Measurements from ENCODE around the gene NAP1L1.

DNA sequence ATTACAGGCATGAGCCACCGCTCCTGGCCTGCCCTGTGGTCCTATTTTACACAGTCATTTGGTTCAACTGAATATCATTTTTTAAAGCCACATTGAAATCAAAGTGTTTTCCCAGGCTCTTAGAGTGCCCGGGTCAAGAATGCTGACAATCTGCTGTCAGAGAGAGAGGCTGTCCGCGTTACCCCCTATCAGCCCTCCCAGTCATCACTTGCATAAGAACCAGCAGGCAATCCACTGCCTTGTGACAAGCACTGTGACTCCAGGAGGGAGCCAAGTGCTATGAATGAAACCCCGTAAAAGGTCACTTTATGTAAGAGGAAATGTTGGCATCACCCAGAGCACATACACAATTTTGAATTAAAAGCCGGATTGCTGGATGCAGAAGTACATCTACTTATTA, 66.4 kb downstream of the NAP1L1 start:
- TF ChIP-seq CTCF (conservative IDR thresholded peaks at IDR 0.05; ENCODE audit: low read length): no peak
- no peak for TF ChIP-seq EZH2phosphoT487 (IDR thresholded peaks at IDR 0.05; ENCODE audit: borderline replicate concordance, low read depth, low read length)

Measured in OCI-LY7 (cell line).